NCI-H146 (cell line): Measurements from ENCODE around the gene MYL7.

Source experiments
- DNase-seq: peaks from one replicate; lab custom pipeline; 2025; lab: John Stamatoyannopoulos, UW

The MYL7 gene

DNA sequence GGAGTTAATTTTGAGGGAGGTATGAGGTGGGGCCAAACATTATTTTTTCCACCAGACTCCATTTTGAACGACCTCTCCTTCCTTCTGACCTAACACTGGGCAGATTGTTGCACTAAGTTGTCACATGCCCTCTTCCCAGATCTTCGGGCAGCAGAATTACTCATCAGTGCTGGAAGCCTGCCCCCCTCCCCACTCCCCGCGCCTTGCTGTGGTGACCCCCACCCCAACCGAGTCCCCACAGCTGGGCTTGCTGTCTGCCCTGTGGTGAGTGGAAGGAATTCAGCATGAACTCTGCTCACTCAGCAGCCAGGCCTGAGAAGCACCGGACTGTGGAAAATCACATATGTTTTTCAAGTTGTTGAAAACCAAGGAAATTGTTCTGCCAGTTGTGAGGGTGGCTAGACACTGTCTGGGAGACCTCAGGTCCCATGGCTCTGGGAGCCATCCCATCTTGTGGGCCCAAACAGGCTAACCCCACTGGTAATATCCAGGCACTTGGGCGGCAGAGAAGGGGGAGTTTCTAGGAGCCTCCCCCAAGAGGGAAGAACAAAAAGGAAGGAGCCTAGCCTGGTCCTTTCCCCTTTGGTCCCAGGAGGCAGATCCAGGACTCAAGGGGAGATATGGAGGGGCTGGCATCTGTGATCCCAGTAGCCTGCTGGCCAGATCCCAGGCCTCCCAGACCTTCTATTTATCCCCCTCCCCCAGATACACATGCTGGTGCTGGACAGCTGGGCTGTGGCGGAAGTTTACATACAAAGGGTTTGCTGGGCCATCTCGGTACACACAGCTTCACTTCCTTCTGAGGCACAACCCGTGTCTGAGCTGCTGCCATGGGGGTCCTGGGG is 40.5 kb downstream of the MYL7 start:
- DNase-seq = no peak

DNA sequence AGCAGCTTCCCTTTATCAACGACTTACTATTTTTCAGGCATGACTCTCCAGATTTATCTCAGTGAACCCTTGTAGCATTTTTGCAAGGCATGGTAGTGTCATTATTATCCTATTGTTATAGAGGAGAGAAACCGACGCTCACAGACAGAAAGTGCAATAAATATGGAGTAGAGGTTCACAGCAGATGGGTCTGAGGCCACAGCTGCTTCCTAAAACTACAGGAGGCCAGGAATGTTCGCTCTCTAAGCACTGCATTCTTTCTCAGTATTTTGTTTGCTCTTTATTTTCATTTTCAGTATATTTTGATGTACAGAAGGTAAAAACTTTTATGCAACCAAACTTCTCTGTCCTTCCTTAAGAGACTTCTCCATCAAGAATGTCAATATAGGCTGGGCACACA is 41.5 kb downstream of the MYL7 start:
- no peak for DNase-seq

DNA sequence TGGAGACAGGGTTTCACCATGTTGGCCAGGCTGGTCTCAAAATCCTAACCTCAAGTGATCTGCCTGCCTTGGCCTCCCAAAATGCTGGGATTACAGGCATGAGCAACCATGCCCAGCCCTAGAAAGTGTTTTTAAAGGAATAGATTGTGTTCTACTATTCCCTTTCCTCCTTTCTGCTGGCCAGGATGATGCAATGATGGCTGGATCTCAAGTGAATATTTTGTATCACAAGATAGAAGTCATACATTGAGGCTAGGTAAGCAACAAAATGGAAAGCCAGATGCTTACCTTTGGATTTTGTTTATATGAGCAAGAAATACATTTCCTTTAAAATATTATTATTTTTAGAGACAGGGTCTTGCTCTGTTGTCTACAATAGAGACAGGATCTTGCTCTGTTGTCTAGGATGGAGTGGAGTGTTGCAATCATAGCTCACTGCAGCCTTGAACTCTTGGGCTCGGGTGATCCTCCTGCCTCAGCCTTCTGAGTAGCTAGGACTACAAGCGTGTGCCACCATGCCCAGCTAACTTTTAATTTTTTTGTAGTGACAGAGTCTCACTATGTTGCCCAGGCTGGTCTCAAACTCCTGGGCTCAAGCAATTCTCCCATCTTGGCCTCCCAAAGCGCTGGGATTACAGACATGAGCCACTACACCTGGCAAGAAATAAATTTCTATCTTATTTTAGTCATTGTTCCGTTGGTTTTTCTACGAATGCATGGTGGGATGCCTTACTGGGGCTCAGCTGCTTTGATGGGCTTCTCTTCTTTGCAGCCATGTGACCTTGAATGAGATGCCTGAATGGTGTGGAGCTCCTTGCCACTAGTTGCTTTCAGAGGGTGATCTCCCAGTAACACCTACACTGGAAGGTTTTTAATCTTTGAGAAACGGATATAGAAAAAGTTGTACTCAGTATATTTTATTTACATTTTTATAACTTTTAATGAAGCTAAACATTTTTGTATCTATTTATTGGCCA is 42.8 kb downstream of the MYL7 start:
- no peak for DNase-seq

DNA sequence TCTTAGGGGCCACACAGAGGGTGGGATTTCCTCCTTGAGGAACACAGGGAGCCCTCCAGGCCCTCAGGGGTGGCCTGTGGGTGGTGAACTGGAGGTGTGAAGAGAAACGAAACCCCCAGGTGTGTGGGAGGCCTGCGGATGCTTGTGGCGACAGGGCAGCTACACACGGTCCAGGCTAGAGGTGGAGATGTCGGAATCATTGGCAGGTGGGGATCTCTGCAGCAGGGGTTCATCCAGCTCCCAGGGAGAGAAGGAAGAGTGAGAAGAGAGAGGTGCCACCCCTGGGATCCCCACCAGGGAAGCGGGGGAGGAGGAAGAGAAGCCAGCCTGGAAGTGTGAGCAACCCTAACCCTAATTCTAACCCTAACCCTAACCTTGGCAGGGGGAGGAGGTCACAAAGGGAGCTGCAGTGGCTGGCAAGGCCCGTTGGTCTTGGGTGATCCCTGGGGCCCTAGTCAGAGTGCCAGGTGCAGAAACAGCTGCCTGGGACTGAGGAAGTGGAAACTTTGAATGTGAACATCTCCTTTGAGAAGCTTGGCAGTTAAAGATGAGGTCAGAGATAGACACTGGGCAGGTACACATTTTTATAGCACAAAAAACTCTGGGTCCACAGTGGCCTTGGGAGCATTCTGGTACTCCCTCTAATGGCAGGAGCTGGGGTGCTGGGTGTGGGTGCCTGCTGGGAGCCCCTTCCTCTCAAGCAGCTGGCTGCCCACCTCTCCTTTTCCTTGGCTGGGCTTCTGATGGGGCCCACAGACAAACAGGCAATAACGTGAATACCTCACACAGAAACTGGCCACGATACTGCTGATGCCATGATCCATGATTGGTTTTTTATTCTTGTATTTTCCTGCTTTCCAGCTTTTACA is 43.8 kb downstream of the MYL7 start:
- DNase-seq = no peak

DNA sequence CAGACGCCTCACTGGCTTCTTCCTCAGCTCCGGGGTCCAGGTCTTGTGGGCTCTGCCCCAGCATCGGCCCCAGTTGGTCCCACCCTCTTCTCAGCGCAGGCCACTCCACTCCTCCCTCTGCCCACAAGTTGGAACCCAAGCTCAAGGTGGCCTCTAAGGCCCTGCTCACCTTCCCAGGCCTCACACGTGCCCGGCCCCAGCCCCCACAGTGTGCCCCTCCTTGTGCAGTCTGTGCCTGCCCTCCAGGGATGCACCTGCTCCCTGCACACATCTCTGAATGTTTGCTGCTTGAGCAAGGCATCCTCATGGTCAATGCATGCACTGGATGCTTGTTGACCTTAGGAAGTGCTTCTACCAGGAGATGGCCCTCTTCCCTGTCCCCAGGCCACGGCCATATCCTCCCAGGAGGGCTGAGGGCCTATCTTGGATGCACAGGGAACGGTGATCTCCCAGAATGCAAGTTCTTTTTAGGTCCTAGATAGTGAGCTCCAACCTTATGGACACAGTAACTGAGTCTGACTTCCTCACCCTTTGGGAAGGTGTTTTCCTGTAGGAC is 44.7 kb downstream of the MYL7 start:
- no peak for DNase-seq

DNA sequence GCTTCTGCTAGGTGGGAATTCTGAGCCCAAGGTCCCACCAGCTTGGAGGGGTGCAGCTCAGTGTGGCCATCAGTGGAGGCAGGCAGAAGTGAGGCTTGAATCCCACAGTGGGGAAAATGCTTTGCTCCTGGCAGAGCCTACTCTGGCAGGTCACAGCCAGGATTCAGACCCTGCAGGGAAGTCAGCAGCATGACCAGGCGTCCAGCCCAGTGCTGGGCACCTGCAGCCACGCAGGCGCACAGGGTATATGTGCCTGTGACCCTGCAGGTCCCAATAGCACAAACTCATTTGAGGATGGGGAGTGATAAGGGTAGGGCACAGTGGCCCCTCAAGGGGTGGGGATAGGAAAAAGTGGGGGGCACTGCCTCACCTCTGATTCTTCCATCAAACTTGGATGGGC is 45.4 kb downstream of the MYL7 start:
- no peak for DNase-seq

DNA sequence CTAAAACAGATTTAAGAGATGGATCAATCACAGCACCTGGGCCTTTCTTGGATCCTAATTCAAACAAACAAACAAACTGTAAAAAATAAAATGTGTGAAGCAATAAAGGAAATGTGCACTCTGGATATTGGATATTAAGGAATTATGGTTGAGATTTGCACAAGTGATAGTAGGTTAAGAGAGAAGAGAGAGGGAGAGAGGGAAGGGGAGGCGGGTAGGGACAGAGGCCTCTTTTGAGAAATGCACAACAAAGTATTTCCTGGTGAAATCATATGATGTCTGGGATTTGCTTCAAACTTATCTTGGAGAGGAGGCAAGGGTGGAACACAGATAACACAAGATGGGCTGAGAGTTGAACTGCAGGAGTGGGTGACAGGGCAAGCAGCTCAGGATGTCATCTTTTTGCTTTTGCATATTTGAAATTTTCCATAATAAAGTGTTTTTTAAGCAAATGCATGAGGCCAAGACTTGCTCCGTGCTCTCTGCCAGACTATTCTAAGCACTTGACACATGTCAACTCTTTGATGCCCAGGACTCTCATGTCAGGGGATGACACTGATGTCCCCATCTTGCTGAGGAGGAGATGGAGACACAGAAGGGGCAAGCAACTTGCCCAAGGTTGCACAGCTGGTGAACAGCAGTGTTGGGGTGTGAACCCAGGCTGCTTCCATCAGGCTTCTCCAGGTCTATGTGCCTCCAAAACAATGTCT is 46.1 kb downstream of the MYL7 start:
- no peak for DNase-seq

DNA sequence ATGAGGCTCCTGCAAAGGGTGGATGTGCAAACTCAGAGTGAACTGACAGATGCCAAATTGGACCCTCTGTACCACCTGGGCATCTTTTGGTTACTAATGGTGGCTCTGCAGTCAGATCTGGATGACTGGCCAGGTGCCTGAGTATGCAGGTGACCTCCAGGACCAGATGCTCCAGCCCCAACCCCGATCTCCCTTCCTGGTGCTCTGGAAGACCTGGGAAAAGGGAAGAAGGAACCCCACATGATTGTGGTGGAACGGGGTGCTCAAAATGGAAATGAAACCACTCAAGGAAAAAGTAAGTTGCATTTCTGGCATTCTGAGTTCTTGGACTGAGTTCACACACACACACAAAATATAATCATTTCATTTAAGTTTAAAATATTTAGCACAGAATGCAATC is 46.8 kb downstream of the MYL7 start:
- DNase-seq = no peak

DNA sequence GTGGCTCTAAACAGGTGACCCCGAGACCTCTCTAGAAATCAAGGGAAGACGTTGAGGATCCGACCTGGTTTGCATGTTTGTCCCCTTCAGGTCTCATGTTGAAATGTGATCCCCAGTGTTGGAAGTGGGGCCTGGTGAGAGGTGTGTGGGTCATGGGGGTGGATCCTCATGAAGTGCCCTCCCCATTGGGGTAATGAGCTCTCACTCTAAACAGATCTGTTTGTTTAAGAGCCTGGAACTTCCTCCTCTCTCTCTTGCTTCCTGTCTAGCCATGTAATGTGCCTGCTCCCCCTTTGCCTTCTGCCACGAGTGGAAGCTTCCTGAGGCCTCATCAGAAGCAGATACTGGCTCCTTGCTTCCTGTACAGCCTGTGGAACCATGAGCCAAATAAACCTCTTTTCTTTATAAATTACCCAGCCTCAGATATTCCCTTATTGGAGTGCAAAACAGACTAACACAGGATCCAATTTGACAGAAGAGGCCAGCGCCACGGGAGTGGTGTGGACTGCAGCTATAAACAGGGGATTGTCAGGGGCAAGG is 48.0 kb downstream of the MYL7 start:
- DNase-seq = no peak
